GM12878 (cell line): ENCODE results near the gene PLXNA2.

Source experiments
- JUNB ChIP-seq: IDR thresholded peaks from 2 replicates; pipeline ENCODE4 v1.6.1; 2016; ENCODE audit warnings: antibody characterized with exemption, mild to moderate bottlenecking
- POLR2A ChIP-seq: IDR thresholded peaks from 2 replicates; pipeline ENCODE4 v1.6.1; 2011; ENCODE audit warnings: low read depth, mild to moderate bottlenecking, low read length
- POLR2AphosphoS5 ChIP-seq: IDR thresholded peaks from 2 replicates; pipeline ENCODE4 v1.6.1; 2011; ENCODE audit warnings: mild to moderate bottlenecking, low read length, inconsistent platforms
- ZBTB33 ChIP-seq: fragments of 450-650 bp; IDR thresholded peaks from 2 replicates; pipeline ENCODE4 v1.6.1; 2017; ENCODE audit warnings: mild to moderate bottlenecking
- ZNF274 ChIP-seq: IDR thresholded peaks from one replicate; pipeline ENCODE4 v1.8.0; 2011; ENCODE audit not compliant: insufficient read length, insufficient read depth

- TF ChIP-seq POLR2AphosphoS5 (no peak), ZNF274 (no peak), POLR2A (no peak), JUNB (no peak), ZBTB33 (no peak)
Observed at GRCh38 chr1:207998691-207999090, 245.5 kb downstream of the PLXNA2 start.
